ENCODE measurements around the gene DLL3.

DNA sequence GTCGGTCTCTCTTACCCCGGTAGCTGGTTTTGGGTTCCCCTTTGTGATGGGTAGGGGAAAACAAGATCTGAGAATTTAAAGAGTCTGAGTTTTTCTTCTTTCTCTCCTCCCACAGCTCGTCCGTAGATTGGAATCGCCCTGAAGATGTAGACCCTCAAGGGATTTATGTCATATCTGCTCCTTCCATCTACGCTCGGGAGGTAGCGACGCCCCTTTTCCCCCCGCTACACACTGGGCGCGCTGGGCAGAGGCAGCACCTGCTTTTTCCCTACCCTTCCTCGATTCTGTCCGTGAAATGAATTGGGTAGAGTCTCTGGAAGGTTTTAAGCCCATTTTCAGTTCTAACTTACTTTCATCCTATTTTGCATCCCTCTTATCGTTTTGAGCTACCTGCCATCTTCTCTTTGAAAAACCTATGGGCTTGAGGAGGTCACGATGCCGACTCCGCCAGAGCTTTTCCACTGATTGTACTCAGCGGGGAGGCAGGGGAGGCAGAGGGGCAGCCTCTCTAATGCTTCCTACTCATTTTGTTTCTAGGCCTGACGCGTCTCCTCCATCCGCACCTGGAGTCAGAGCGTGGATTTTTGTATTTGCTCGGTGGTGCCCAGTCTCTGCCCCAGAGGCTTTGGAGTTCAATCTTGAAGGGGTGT is 9.1 kb downstream of the DLL3 start:
- TF ChIP-seq CTCF (IDR thresholded peaks at IDR 0.05) (no peak), POLR2A (IDR thresholded peaks at IDR 0.05) (no peak)
